Islet precursor cell (in vitro differentiated cells): ENCODE results near the gene JUND.
A peak's percentile ranks its signal among the peaks of the same experiment; 100 is the strongest.

ENCODE experiments used
- DNase-seq: peaks from one replicate; pipeline ENCODE4 v3.0.0-alpha.2; 2018

The JUND gene

GRCh38 chr19:18266771-18267686 lies 14.4 kb downstream of the JUND start:
- no peak for DNase-seq

- peak; percentile 43 for DNase-seq
Measured at GRCh38 chr19:18265582-18265981, 15.8 kb downstream of the JUND start.

- DNase-seq = peak; percentile 41
Measured at GRCh38 chr19:18264971-18265540, 16.4 kb downstream of the JUND start.

- no peak for DNase-seq
Measured at GRCh38 chr19:18264137-18264854, 17.1 kb downstream of the JUND start.

GRCh38 chr19:18263324-18264136 lies 17.9 kb downstream of the JUND start:
- DNase-seq = no peak

GRCh38 chr19:18262917-18263316 lies 18.5 kb downstream of the JUND start:
- DNase-seq = no peak

- DNase-seq = no peak
Measured at GRCh38 chr19:18262144-18262543, 19.3 kb downstream of the JUND start.

- no peak for DNase-seq
Measured at GRCh38 chr19:18261474-18261873, 19.9 kb downstream of the JUND start.

- no peak for DNase-seq
Measured at GRCh38 chr19:18259893-18260292, 21.5 kb downstream of the JUND start.

GRCh38 chr19:18257503-18258470 lies 23.6 kb downstream of the JUND start:
- peak; percentile 45 for DNase-seq

GRCh38 chr19:18254546-18255503 lies 26.6 kb downstream of the JUND start:
- no peak for DNase-seq

GRCh38 chr19:18253716-18254115 lies 27.7 kb downstream of the JUND start:
- no peak for DNase-seq

GRCh38 chr19:18253130-18253529 lies 28.3 kb downstream of the JUND start:
- no peak for DNase-seq

- DNase-seq = no peak
Measured at GRCh38 chr19:18252370-18252717, 29.1 kb downstream of the JUND start.

GRCh38 chr19:18251587-18252369 lies 29.6 kb downstream of the JUND start:
- DNase-seq = peak; percentile 85

- no peak for DNase-seq
Measured at GRCh38 chr19:18249834-18250233, 31.6 kb downstream of the JUND start.

GRCh38 chr19:18245297-18245696 lies 36.1 kb downstream of the JUND start:
- no peak for DNase-seq

- DNase-seq = no peak
Measured at GRCh38 chr19:18239303-18239702, 42.1 kb downstream of the JUND start.

GRCh38 chr19:18234194-18234593 lies 47.2 kb downstream of the JUND start:
- DNase-seq = no peak
